PC-9 (cell line): ENCODE data around the gene GABRG3.

Experiments
- EZH2 ChIP-seq: fragments of 200-600 bp; sonication (generic); IDR thresholded peaks from 2 replicates; pipeline ENCODE4 v1.8.0; 2017; ENCODE audit warnings: antibody characterized with exemption, low read depth
- TF ChIP-seq, protein P1 (sequence below): fragments of 200-600 bp; sonication (generic); conservative IDR thresholded peaks from 2 replicates; pipeline ENCODE4 v1.6.1; 2017; ENCODE audit warnings: mixed run types, antibody characterized with exemption, mild to moderate bottlenecking, moderate library complexity

DNA sequence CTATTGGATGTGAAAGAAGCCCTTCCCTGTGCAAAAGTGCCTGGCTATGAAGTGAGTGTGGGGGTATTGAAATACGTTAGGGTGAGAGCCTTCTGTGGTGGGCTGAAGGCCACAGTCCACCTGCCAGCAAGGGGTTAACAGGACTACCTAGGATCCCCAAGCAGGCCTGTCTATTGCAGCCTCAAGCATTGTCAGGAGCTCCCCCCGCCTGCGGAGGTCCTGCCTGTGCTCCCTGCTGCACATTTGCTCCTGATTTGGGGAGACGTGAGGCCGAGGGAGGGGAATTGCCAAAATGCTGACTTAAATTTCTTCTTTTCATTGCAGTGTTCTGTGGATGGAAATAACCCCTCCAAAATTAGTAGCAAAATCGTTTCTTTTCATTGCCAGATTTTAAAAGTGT is 56.2 kb downstream of the GABRG3 start:
- TF ChIP-seq, protein P1, sequence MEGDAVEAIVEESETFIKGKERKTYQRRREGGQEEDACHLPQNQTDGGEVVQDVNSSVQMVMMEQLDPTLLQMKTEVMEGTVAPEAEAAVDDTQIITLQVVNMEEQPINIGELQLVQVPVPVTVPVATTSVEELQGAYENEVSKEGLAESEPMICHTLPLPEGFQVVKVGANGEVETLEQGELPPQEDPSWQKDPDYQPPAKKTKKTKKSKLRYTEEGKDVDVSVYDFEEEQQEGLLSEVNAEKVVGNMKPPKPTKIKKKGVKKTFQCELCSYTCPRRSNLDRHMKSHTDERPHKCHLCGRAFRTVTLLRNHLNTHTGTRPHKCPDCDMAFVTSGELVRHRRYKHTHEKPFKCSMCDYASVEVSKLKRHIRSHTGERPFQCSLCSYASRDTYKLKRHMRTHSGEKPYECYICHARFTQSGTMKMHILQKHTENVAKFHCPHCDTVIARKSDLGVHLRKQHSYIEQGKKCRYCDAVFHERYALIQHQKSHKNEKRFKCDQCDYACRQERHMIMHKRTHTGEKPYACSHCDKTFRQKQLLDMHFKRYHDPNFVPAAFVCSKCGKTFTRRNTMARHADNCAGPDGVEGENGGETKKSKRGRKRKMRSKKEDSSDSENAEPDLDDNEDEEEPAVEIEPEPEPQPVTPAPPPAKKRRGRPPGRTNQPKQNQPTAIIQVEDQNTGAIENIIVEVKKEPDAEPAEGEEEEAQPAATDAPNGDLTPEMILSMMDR = no peak
- no peak for TF ChIP-seq EZH2
